Naive thymus-derived CD8-positive, alpha-beta T cell (primary cell): ENCODE results near the gene COQ8B. TPM values are rescaled to one million over a fixed set of nuclear protein-coding genes. Genes with fewer than 3 reads are reported as not detected.
"Not testable (repeated sequence)": the region's sequence is repeated elsewhere in the genome, so short reads cannot be mapped to it uniquely, and the experiment has no call there.

Experiments
- ATAC-seq, 2 donors: fragments of 150-1000 bp; cut with Tn5 transposase in 1 of 2; sonication (Bioruptor Pico), chemical (Tn5 transposase) in 1 of 2; 1 replicate in 1 of 2; 2 replicates in 1 of 2; pipeline ENCODE4 v1.10.0; 2021; ENCODE audit warnings: mild to moderate bottlenecking in 2 of 2, moderate library complexity in 2 of 2
- POLR2A ChIA-PET: fragments of 350-600 bp; sonication (Branson Sonifier 250); formaldehyde crosslinking; loops from one replicate; lab custom pipeline; 2021; ENCODE audit warnings: antibody characterized with exemption; lab: Charles Lee
- DNase-seq, 10 donors: peaks; one replicate each; pipeline versions ENCODE4 v3.0.0 to v3.0.0-alpha.2; 2020 to 2022
- H3K27ac Mint-ChIP-seq, 10 donors: one replicate each; pipeline ENCODE4 v1.8.0; 2020 to 2022; ENCODE audit warnings: mild to moderate bottlenecking in 10 of 10, mixed read lengths in 10 of 10, moderate library complexity in 4 of 10, inconsistent platforms in 1 of 10
- H3K27me3 Mint-ChIP-seq, 5 donors: one replicate each; pipeline ENCODE4 v1.8.0; 2021 to 2022; ENCODE audit warnings: mixed read lengths in 5 of 5
- H3K36me3 Mint-ChIP-seq, 3 donors: one replicate each; pipeline ENCODE4 v1.8.0; 2020 to 2022; ENCODE audit warnings: mixed read lengths in 3 of 3, mild to moderate bottlenecking in 2 of 3, inconsistent platforms in 1 of 3
- H3K4me1 Mint-ChIP-seq, 4 donors: one replicate each; pipeline ENCODE4 v1.8.0; 2021 to 2022; ENCODE audit warnings: mixed read lengths in 4 of 4
- H3K4me3 Mint-ChIP-seq, 10 donors: one replicate each; pipeline ENCODE4 v1.8.0; 2020 to 2022; ENCODE audit warnings: mild to moderate bottlenecking in 10 of 10, mixed read lengths in 10 of 10, moderate library complexity in 6 of 10, inconsistent platforms in 1 of 10
- H3K9me3 Mint-ChIP-seq, 9 donors: one replicate each; pipeline ENCODE4 v1.8.0; 2020 to 2022; ENCODE audit warnings: mixed read lengths in 9 of 9, mild to moderate bottlenecking in 3 of 9, inconsistent platforms in 1 of 9, moderate library complexity in 1 of 9
- polyA plus RNA-seq, 3 donors: library from polyadenylated mRNA; unstranded; fragments of 300-500 nt; fragmentation: Illumina TruSeq; gene quantifications; one replicate each; pipeline ENCODE4 v1.2.3, GENCODE V29; 2021
- total RNA-seq, 8 experiments: library from RNA in 2 of 8; stranded (reverse) in 2 of 8; gene quantifications; one replicate each; pipeline ENCODE4 v1.2.3 and lab custom pipeline; 2021 to 2026

Gene COQ8B
- total RNA-seq (10 to 100 TPM; 39.2 to 39.3 TPM), polyA plus RNA-seq (10 to 100 TPM in 2 of 3 donors, 1 to 10 TPM in 1; 9.8 to 14.8 (median 13.3) TPM), total RNA-seq (lab: John Stamatoyannopoulos, UW) (19.1 to 72.4 (median 39.3) reads per million in 6 experiments)

DNA sequence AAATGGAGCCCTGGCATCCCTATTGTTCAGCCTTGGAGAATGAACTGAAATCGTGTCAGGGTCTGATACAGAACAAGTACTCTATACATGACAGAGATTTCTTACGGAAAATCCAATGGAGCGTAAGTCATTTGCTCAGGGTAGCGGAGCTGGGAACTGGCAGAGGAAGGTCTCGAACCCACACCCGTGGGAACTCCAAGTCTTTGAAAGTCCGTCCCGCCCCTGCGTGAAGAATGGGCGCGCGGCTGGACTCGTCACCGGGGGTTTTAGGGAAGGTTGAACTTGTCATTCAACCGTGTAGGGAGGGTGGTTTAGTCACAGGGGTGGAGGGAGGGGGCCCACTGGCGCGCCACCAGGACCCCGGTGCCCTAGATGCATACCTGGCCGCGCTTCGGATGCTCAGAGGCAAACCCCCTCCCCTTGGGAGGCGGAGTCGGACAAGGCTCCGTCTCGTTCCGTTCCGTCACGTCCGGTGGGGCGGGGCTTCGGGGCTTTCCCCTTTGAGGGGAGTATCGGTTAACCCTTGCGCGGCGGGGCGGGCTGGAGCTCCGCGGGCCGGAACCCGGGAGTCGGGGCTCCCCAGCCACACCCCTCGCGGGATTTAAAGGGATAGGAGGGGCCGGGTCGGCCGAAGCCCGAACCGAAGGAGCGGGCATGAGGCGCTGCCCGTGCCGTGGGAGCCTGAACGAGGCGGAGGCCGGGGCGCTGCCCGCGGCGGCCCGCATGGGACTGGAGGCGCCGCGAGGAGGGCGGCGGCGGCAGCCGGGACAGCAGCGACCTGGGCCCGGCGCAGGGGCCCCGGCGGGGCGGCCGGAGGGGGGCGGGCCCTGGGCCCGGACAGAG lies at the start of gene COQ8B, which contains the start of gene ITPKC:
TSS of gene COQ8B (minus strand) at position 405 of the 843 bp plus-strand sequence. CDS start 2,254 bp downstream, outside the sequence.
TSS of gene ITPKC (plus strand) at position 631 of the 843 bp plus-strand sequence. CDS start at position 655, 24 bp downstream.
- Mint-ChIP-seq H3K27me3 (no peaks in the 10 kb centered on the region), H3K9me3 (no peaks in the 10 kb centered on the region), H3K4me3 (peak within 1 kb of the TSS; percentile 80 to 98 (median 92)), H3K36me3 (peaks cover 0 to 12% (median under 1%) of the 10 kb centered on the region in 3 donors), H3K27ac (peak within 1 kb of the TSS; percentile 90 to 100 (median 98)), H3K4me1 (peaks cover 32 to 74% (median 70%) of the 10 kb centered on the region in 4 donors)
- peak; percentile 58 to 72 for ATAC-seq
- peak; percentile 99 to 100 (median 99) for DNase-seq
- POLR2A ChIA-PET: interaction anchor here (0.5 to 2.5 kb wide), 12 partner anchors 9 to 1313 kb away, joined by 3 to 23 read pairs (median 4); partner anchors contain the start of genes ACTMAP, EGLN2, RAB4B and SNRPA

DNA sequence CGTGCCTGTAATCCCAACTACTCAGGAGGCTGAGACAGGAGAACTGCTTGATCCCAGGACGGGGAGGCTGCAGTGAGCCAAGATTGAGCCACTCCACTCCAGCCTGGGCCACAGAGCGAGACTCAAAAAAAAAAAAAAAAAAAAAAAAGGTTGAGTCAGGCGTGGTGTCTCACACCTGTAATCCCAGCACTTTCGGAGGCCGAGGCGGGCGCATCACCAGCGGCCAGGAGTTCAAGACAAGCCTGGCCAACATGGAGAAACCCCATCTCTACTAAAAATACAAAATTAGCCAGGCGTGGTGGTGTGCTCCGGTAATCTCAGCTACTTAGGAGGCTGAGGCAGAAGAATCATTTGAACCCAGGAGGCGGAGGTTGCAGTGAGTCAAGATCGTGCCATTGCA lies 49.7 kb upstream of the COQ8B start:
- H3K9me3 Mint-ChIP-seq, H3K27me3 Mint-ChIP-seq, ATAC-seq, DNase-seq: not testable (repeated sequence)
- Mint-ChIP-seq H3K36me3 (peaks cover 20 to 64% (median 37%) of the 10 kb centered on the region in 3 donors), H3K4me1 (peaks cover 36 to 67% (median 54%) of the 10 kb centered on the region in 4 donors), H3K27ac (peak overlapping the region in 3 of 10 donors; percentile 19 to 43 (median 41)), H3K4me3 (peak overlapping the region in 1 of 10 donors; percentile 43)
- POLR2A ChIA-PET: interaction anchor here (0.6 to 2.3 kb wide), 5 partner anchors 11 to 497 kb away, joined by 3 to 8 read pairs (median 7); partner anchors contain the start of genes ACTMAP, RAB4B and SNRPA

GRCh38 chr19:40763963-40764362 lies 47.3 kb upstream of the COQ8B start:
- POLR2A ChIA-PET: interaction anchor here (1.3 kb wide), 2 partner anchors 55 to 101 kb away, joined by 3 to 4 read pairs; no protein-coding TSS in a partner anchor
- Mint-ChIP-seq H3K4me1 (peaks cover 31 to 64% (median 49%) of the 10 kb centered on the region in 4 donors), H3K9me3 (no peaks in the 10 kb centered on the region), H3K4me3 (peak overlapping the region in 8 of 10 donors; percentile 7 to 65 (median 42)), H3K36me3 (peaks cover 14 to 81% (median 40%) of the 10 kb centered on the region in 3 donors), H3K27me3 (no peaks in the 10 kb centered on the region), H3K27ac (peak overlapping the region; percentile 75 to 93 (median 89))
- DNase-seq (no peak), ATAC-seq (no peak)

DNA sequence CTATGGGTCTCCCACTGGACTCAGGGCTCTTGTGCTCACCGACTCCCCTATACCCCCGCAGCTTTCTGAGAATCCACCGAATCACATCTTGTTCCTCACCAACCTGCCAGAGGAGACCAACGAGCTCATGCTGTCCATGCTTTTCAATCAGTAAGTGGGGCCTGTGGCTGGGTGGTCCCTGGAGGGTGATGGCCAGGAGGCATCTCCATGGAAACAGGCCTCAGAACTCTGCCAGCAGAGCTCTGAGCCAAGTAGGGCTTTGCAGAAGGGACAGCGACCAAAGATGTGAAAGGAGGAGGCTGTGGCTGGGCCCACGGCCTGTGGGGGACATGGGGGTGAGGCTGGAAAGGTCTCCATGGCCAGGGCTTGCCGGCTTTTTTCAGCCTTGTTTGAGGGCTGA lies 46.8 kb upstream of the COQ8B start:
- ATAC-seq (no peak), DNase-seq (no peak)
- POLR2A ChIA-PET: interaction anchor here (0.9 to 1.5 kb wide), 4 partner anchors 14 to 101 kb away, joined by 3 to 6 read pairs (median 4); partner anchors contain the start of genes EGLN2 and RAB4B
- Mint-ChIP-seq H3K4me3 (peak overlapping the region in 6 of 10 donors; percentile 32 to 58 (median 44)), H3K36me3 (peaks cover 14 to 84% (median 40%) of the 10 kb centered on the region in 3 donors), H3K27me3 (no peaks in the 10 kb centered on the region), H3K27ac (peak overlapping the region; percentile 75 to 93 (median 88)), H3K9me3 (no peaks in the 10 kb centered on the region), H3K4me1 (peaks cover 31 to 63% (median 50%) of the 10 kb centered on the region in 4 donors)

GRCh38 chr19:40762754-40763470 lies 46.2 kb upstream of the COQ8B start:
- POLR2A ChIA-PET: interaction anchor here (0.9 to 1.5 kb wide), 4 partner anchors 15 to 100 kb away, joined by 3 to 6 read pairs (median 4); partner anchors contain the start of genes EGLN2 and RAB4B
- peaks cover 34 to 69% (median 55%) of the 10 kb centered on the region in 4 donors for H3K4me1 Mint-ChIP-seq
- peak; percentile 38 to 60 for ATAC-seq

DNA sequence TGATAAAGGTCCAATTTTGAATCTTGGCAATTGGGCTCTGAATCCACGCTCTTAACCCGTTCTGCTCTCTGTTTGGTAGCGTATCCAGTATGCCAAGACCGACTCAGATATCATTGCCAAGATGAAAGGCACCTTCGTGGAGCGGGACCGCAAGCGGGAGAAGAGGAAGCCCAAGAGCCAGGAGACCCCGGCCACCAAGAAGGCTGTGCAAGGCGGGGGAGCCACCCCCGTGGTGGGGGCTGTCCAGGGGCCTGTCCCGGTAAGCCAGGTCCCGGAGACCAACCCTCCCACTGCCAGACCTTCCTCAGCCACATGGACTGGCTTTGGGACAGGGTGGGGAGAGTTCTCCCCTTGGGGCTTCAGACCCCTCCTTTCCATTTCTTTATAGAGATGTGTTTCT lies 42.7 kb upstream of the COQ8B start:
- peaks cover 38 to 80% (median 69%) of the 10 kb centered on the region in 4 donors for H3K4me1 Mint-ChIP-seq
- H3K9me3 Mint-ChIP-seq: no peaks in the 10 kb centered on the region
- no peak overlapping the region for H3K4me3 Mint-ChIP-seq
- H3K36me3 Mint-ChIP-seq: peaks cover 14 to 88% (median 36%) of the 10 kb centered on the region in 3 donors
- no peak for DNase-seq
- POLR2A ChIA-PET: interaction anchor here (1.3 kb wide), 1 partner anchor 19 kb away, joined by 3 read pairs; the partner anchor contains the start of gene RAB4B
- H3K27me3 Mint-ChIP-seq: no peaks in the 10 kb centered on the region
- H3K27ac Mint-ChIP-seq: peak overlapping the region in 2 of 10 donors; percentile 51 to 68
- ATAC-seq: no peak

More at GRCh38 chr19:40762754-40763470, 46.2 kb upstream of the COQ8B start:
- Mint-ChIP-seq H3K27ac (peak overlapping the region; percentile 75 to 93 (median 88)), H3K4me3 (peak overlapping the region in 8 of 10 donors; percentile 27 to 58 (median 49)), H3K9me3 (no peaks in the 10 kb centered on the region), H3K27me3 (no peaks in the 10 kb centered on the region), H3K36me3 (peaks cover 14 to 89% (median 45%) of the 10 kb centered on the region in 3 donors)
- DNase-seq: peak in 1 of 10 donors; percentile 23

DNA sequence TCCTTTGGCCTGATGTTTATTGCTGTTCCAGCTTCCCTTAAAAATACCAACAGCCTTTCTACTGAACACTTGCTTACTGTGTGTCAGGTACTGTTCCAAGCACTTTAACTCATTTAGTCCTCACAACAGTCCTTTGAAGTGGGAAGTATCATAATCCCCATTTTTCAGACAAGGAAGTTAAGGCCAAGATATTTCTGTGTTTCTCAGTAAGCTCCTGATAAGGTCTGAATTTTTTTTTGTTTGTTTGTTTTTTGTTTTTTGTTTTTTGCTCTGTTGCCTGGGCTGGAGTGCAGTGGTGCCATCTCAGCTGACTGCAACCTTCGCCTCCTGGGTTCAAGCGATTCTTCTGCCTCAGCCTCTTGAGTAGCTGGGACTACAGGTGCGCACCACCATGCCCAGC lies 41.8 kb upstream of the COQ8B start:
- H3K36me3 Mint-ChIP-seq: peaks cover 9 to 79% (median 28%) of the 10 kb centered on the region in 3 donors
- no peaks in the 10 kb centered on the region for H3K9me3 Mint-ChIP-seq
- peak overlapping the region in 2 of 10 donors; percentile 37 to 41 for H3K4me3 Mint-ChIP-seq
- H3K4me1 Mint-ChIP-seq: peaks cover 33 to 78% (median 65%) of the 10 kb centered on the region in 4 donors
- ATAC-seq: no peak
- POLR2A ChIA-PET: interaction anchor here (0.6 to 3.0 kb wide), 3 partner anchors 9 to 44 kb away, joined by 3 to 22 read pairs (median 7); partner anchors contain the start of gene RAB4B
- peak overlapping the region in 6 of 10 donors; percentile 21 to 70 (median 48) for H3K27ac Mint-ChIP-seq
- no peaks in the 10 kb centered on the region for H3K27me3 Mint-ChIP-seq
- DNase-seq: no peak

GRCh38 chr19:40756502-40757110 lies 39.9 kb upstream of the COQ8B start:
- peak in 1 of 2 donors; percentile 55 for ATAC-seq
- peak overlapping the region; percentile 16 to 91 (median 60) for H3K4me3 Mint-ChIP-seq
- H3K27ac Mint-ChIP-seq: peak overlapping the region; percentile 21 to 91 (median 70)
- no peaks in the 10 kb centered on the region for H3K27me3 Mint-ChIP-seq
- peaks cover 2 to 72% (median 15%) of the 10 kb centered on the region in 3 donors for H3K36me3 Mint-ChIP-seq
- peaks cover 23 to 75% (median 63%) of the 10 kb centered on the region in 4 donors for H3K4me1 Mint-ChIP-seq
- POLR2A ChIA-PET: interaction anchor here (0.7 to 3.4 kb wide), 4 partner anchors 15 to 42 kb away, joined by 3 to 22 read pairs (median 10); partner anchors contain the start of genes EGLN2 and RAB4B
- peak in 2 of 10 donors; percentile 5 to 33 for DNase-seq
- no peaks in the 10 kb centered on the region for H3K9me3 Mint-ChIP-seq

GRCh38 chr19:40755791-40756190 lies 39.1 kb upstream of the COQ8B start:
- ATAC-seq: no peak
- no peak for DNase-seq
- peaks cover 28 to 74% (median 64%) of the 10 kb centered on the region in 4 donors for H3K4me1 Mint-ChIP-seq
- peak overlapping the region in 9 of 10 donors; percentile 21 to 92 (median 69) for H3K27ac Mint-ChIP-seq
- H3K36me3 Mint-ChIP-seq: peaks cover 8 to 65% (median 12%) of the 10 kb centered on the region in 3 donors
- POLR2A ChIA-PET: interaction anchor here (0.6 to 3.4 kb wide), 6 partner anchors 10 to 45 kb away, joined by 3 to 22 read pairs (median 6); partner anchors contain the start of genes EGLN2 and RAB4B
- H3K9me3 Mint-ChIP-seq: no peaks in the 10 kb centered on the region
- H3K27me3 Mint-ChIP-seq: no peaks in the 10 kb centered on the region
- peak overlapping the region; percentile 46 to 91 (median 79) for H3K4me3 Mint-ChIP-seq

GRCh38 chr19:40755248-40755624 lies 38.5 kb upstream of the COQ8B start:
- Mint-ChIP-seq H3K36me3 (peaks cover 8 to 60% (median 12%) of the 10 kb centered on the region in 3 donors), H3K27ac (peak overlapping the region; percentile 21 to 93 (median 66)), H3K27me3 (no peaks in the 10 kb centered on the region), H3K4me1 (peaks cover 29 to 72% (median 67%) of the 10 kb centered on the region in 4 donors), H3K4me3 (peak overlapping the region; percentile 58 to 91 (median 83)), H3K9me3 (no peaks in the 10 kb centered on the region)
- POLR2A ChIA-PET: interaction anchor here (1.2 to 3.4 kb wide), 5 partner anchors 10 to 52 kb away, joined by 3 to 15 read pairs (median 8); partner anchors contain the start of genes EGLN2 and RAB4B
- ATAC-seq (no peak), DNase-seq (no peak)
